CD14-positive monocyte (primary cell): Measurements from ENCODE around the gene PROM2. TPM values are rescaled to one million over a fixed set of nuclear protein-coding genes. Genes with fewer than 3 reads are reported as not detected.

Experiments used
- DNase-seq, 3 donors: peaks; one replicate each; pipeline ENCODE4 v3.0.0-alpha.2; 2011 to 2022
- H2AFZ ChIP-seq: 2 replicates; pipeline ENCODE4 v1.6.0; 2012; ENCODE audit warnings: mild to moderate bottlenecking, low read depth, low read length, inconsistent platforms; ENCODE audit not compliant: insufficient read depth, poor library complexity, severe bottlenecking
- H3K27ac ChIP-seq, 2 donors: 1 replicate in 1 of 2; 2 replicates in 1 of 2; pipeline ENCODE4 v1.5.1; 2012 to 2013; ENCODE audit warnings: low read length in 2 of 2, control low read depth in 1 of 2, inconsistent platforms in 1 of 2, low read depth in 1 of 2, mild to moderate bottlenecking in 1 of 2
- H3K27me3 ChIP-seq, 2 donors: one replicate each; pipeline versions ENCODE4 v1.6.0 to v1.6.1; 2011 to 2013; ENCODE audit warnings: low read length in 2 of 2; ENCODE audit not compliant: control insufficient read depth in 2 of 2, insufficient read depth in 2 of 2
- H3K36me3 ChIP-seq, 2 donors: replicated peaks in 1 of 2; 1 replicate in 1 of 2; 2 replicates in 1 of 2; pipeline versions ENCODE4 v1.5.1 to v1.6.1; 2012 to 2013; ENCODE audit warnings: low read length in 2 of 2, control low read depth in 1 of 2, inconsistent platforms in 1 of 2, mild to moderate bottlenecking in 1 of 2; ENCODE audit not compliant: insufficient read depth in 2 of 2, control insufficient read depth in 1 of 2
- H3K4me1 ChIP-seq, 2 donors: 1 replicate in 1 of 2; 2 replicates in 1 of 2; pipeline versions ENCODE4 v1.5.1 to v1.6.1; 2012 to 2013; ENCODE audit warnings: low read length in 2 of 2, control low read depth in 1 of 2, inconsistent platforms in 1 of 2, mild to moderate bottlenecking in 1 of 2, moderate library complexity in 1 of 2; ENCODE audit not compliant: insufficient read depth in 2 of 2, control insufficient read depth in 1 of 2
- H3K4me2 ChIP-seq: replicated peaks from 2 replicates; pipeline ENCODE3; 2012; ENCODE audit warnings: low read length, moderate library complexity, mild to moderate bottlenecking; ENCODE audit not compliant: poor library complexity, severe bottlenecking; ENCODE audit errors: extremely low read depth
- H3K4me3 ChIP-seq, 3 experiments: fragments of 200-600 bp in 1 of 3; sonication (generic) in 1 of 3; replicated peaks in 1 of 3; 1 replicate in 2 of 3; 2 replicates in 1 of 3; pipeline ENCODE4 v1.5.1; 2011 to 2013; ENCODE audit warnings: low read length in 3 of 3, mild to moderate bottlenecking in 3 of 3, control low read depth in 2 of 3, low read depth in 2 of 3, inconsistent platforms in 1 of 3, moderate library complexity in 1 of 3
- H3K79me2 ChIP-seq: 2 replicates; pipeline ENCODE4 v1.6.0; 2012; ENCODE audit warnings: mild to moderate bottlenecking, control low read depth, inconsistent platforms, low read length, moderate library complexity; ENCODE audit not compliant: insufficient read depth
- H3K9ac ChIP-seq: 2 replicates; pipeline ENCODE4 v1.6.0; 2017; ENCODE audit warnings: low read length, mild to moderate bottlenecking; ENCODE audit not compliant: insufficient read depth, poor library complexity, severe bottlenecking
- H3K9me3 ChIP-seq, 2 donors: replicated peaks in 1 of 2; 1 replicate in 1 of 2; 2 replicates in 1 of 2; pipeline versions ENCODE4 v1.5.1 to v1.6.1; 2012 to 2013; ENCODE audit warnings: low read length in 2 of 2, control low read depth in 1 of 2; ENCODE audit not compliant: control insufficient read depth in 1 of 2, insufficient read depth in 1 of 2
- H4K20me1 ChIP-seq: 2 replicates; pipeline ENCODE4 v1.6.0; 2012; ENCODE audit warnings: mild to moderate bottlenecking, low read length, control low read depth, moderate library complexity; ENCODE audit not compliant: insufficient read depth
- H3K27ac Mint-ChIP-seq, 7 donors: one replicate each; pipeline ENCODE4 v1.8.0; 2020; ENCODE audit warnings: mild to moderate bottlenecking in 7 of 7, mixed read lengths in 7 of 7, moderate library complexity in 6 of 7, inconsistent platforms in 2 of 7
- H3K27me3 Mint-ChIP-seq, 3 donors: one replicate each; pipeline ENCODE4 v1.8.0; 2021 to 2022; ENCODE audit warnings: low read depth in 3 of 3, mild to moderate bottlenecking in 3 of 3, mixed read lengths in 3 of 3, moderate library complexity in 3 of 3, inconsistent platforms in 1 of 3
- H3K36me3 Mint-ChIP-seq, 2 donors: one replicate each; pipeline ENCODE4 v1.8.0; 2020; ENCODE audit warnings: mixed read lengths in 2 of 2, inconsistent platforms in 1 of 2, mild to moderate bottlenecking in 1 of 2
- H3K4me1 Mint-ChIP-seq: one replicate; pipeline ENCODE4 v1.8.0; 2020; ENCODE audit warnings: mild to moderate bottlenecking, mixed read lengths
- H3K4me3 Mint-ChIP-seq, 2 donors: one replicate each; pipeline ENCODE4 v1.8.0; 2020; ENCODE audit warnings: mild to moderate bottlenecking in 2 of 2, mixed read lengths in 2 of 2, moderate library complexity in 1 of 2
- H3K9me3 Mint-ChIP-seq, 7 donors: one replicate each; pipeline ENCODE4 v1.8.0; 2020 to 2022; ENCODE audit warnings: mixed read lengths in 7 of 7, mild to moderate bottlenecking in 6 of 7, moderate library complexity in 6 of 7, inconsistent platforms in 2 of 7
- CTCF ChIP-seq: fragments of 200-600 bp; IDR thresholded peaks from one replicate; pipeline ENCODE4 v1.8.0; 2022; ENCODE audit warnings: antibody characterized with exemption, mild to moderate bottlenecking
- WGBS: methylation state at CpG from one replicate; pipeline ENCODE4 v1.1.5; 2013; ENCODE audit warnings: missing lambda C conversion rate; ENCODE audit not compliant: insufficient coverage; 5-methylcytosine and 5-hydroxymethylcytosine counted together
- intact Hi-C, 2 donors: fragments of 100-400 bp; cut with micrococcal nuclease; formaldehyde crosslinking; loops; one replicate each; pipeline versions ENCODE4 v1.15.0 to v1.15.1; 2023
- polyA plus RNA-seq, 3 donors: library from polyadenylated mRNA; depleted of rRNA in 1 of 3; unstranded in 2 of 3; stranded (reverse) in 1 of 3; fragments of 300-500 nt in 2 of 3; fragments of >200 nt in 1 of 3; fragmentation: Illumina TruSeq in 2 of 3; gene quantifications; 1 replicate in 2 of 3; 2 replicates in 1 of 3; pipeline ENCODE4 v1.2.3, GENCODE V29; 2012 to 2021

Gene PROM2
- polyA plus RNA-seq, 3 donors = 0.41 TPM; not detected in 2

GRCh38 chr2:95303191-95303919 is 29.1 kb downstream of the PROM2 start:
- H3K27ac Mint-ChIP-seq = no peak overlapping the region
- no peaks in the 10 kb centered on the region for H4K20me1 ChIP-seq
- H3K4me3 Mint-ChIP-seq = no peak overlapping the region
- no peak for TF ChIP-seq CTCF
- no peaks in the 10 kb centered on the region for H3K4me1 ChIP-seq
- intact Hi-C loops = no loop called here
- H2AFZ ChIP-seq = no peak overlapping the region
- DNase-seq = no peak
- no peaks in the 10 kb centered on the region for H3K27me3 ChIP-seq
- no peak overlapping the region for H3K4me2 ChIP-seq
- WGBS = 95% methylated on average over 12 of the region's 19 CpGs
- H3K4me1 Mint-ChIP-seq = no peaks in the 10 kb centered on the region
- no peaks in the 10 kb centered on the region for H3K9me3 ChIP-seq
- H3K36me3 Mint-ChIP-seq = no peaks in the 10 kb centered on the region
- H3K9ac ChIP-seq = no peak overlapping the region
- peaks cover 0 to under 1% (median 0%) of the 10 kb centered on the region in 7 donors for H3K9me3 Mint-ChIP-seq
- no peaks in the 10 kb centered on the region for H3K79me2 ChIP-seq
- no peaks in the 10 kb centered on the region for H3K36me3 ChIP-seq
- no peak overlapping the region for H3K27ac ChIP-seq
- peaks cover 0 to 8% (median 2%) of the 10 kb centered on the region in 3 donors for H3K27me3 Mint-ChIP-seq
- H3K4me3 ChIP-seq = no peak overlapping the region

GRCh38 chr2:95305380-95306061 is 31.3 kb downstream of the PROM2 start:
- intact Hi-C loops = no loop called here
- no peak for TF ChIP-seq CTCF
- DNase-seq = no peak
- H3K27ac Mint-ChIP-seq = no peak overlapping the region
- H3K9me3 Mint-ChIP-seq = no peaks in the 10 kb centered on the region
- no peak overlapping the region for H2AFZ ChIP-seq
- H3K4me3 ChIP-seq = no peak overlapping the region
- H3K4me1 Mint-ChIP-seq = no peaks in the 10 kb centered on the region
- H3K9me3 ChIP-seq = no peaks in the 10 kb centered on the region
- peaks cover 0 to 7% (median 2%) of the 10 kb centered on the region in 3 donors for H3K27me3 Mint-ChIP-seq
- H3K36me3 ChIP-seq = no peaks in the 10 kb centered on the region
- no peaks in the 10 kb centered on the region for H3K27me3 ChIP-seq
- H3K79me2 ChIP-seq = no peaks in the 10 kb centered on the region
- no peak overlapping the region for H3K9ac ChIP-seq
- no peak overlapping the region for H3K27ac ChIP-seq
- no peak overlapping the region for H3K4me3 Mint-ChIP-seq
- no peaks in the 10 kb centered on the region for H3K4me1 ChIP-seq
- no peak overlapping the region for H3K4me2 ChIP-seq
- 96% methylated on average over 12 of the region's 15 CpGs for WGBS
- H3K36me3 Mint-ChIP-seq = no peaks in the 10 kb centered on the region
- no peaks in the 10 kb centered on the region for H4K20me1 ChIP-seq
